Natural killer cell (primary cell): Measurements from ENCODE around the gene ASXL2. TPM values are rescaled to one million over a fixed set of nuclear protein-coding genes. Genes with fewer than 3 reads are reported as not detected.
"Not testable (repeated sequence)": the region's sequence is repeated elsewhere in the genome, so short reads cannot be mapped to it uniquely, and the experiment has no call there.

Experiments used
- ATAC-seq, 3 donors: fragments of 150-1000 bp in 2 of 3; fragments of 200-7000 bp in 1 of 3; cut with Tn5 transposase; 1 replicate in 1 of 3; 2 replicates in 2 of 3; pipeline ENCODE4 v1.10.0; 2021; ENCODE audit warnings: mild to moderate bottlenecking in 2 of 3, moderate library complexity in 2 of 3
- DNase-seq, 2 donors: peaks; one replicate each; pipeline versions ENCODE4 v3.0.0 to v3.0.0-alpha.2; 2013 to 2021; ENCODE audit warnings: mixed read lengths in 1 of 2
- H3K27ac ChIP-seq: one replicate; pipeline ENCODE4 v1.5.1; 2013; ENCODE audit warnings: mild to moderate bottlenecking, low read length
- H3K27me3 ChIP-seq: one replicate; pipeline ENCODE4 v1.6.1; 2013; ENCODE audit warnings: low read length; ENCODE audit not compliant: control insufficient read depth, insufficient read depth
- H3K36me3 ChIP-seq: one replicate; pipeline ENCODE4 v1.6.1; 2013; ENCODE audit warnings: low read length; ENCODE audit not compliant: control insufficient read depth, insufficient read depth
- H3K4me1 ChIP-seq: one replicate; pipeline ENCODE4 v1.6.1; 2013; ENCODE audit warnings: low read length; ENCODE audit not compliant: control insufficient read depth, insufficient read depth
- H3K4me3 ChIP-seq: one replicate; pipeline ENCODE4 v1.5.1; 2013; ENCODE audit warnings: low read length
- H3K9me3 ChIP-seq: one replicate; pipeline ENCODE4 v1.6.1; 2013; ENCODE audit warnings: low read length; ENCODE audit not compliant: control insufficient read depth, insufficient read depth
- H3K27ac Mint-ChIP-seq, 2 donors: one replicate each; pipeline ENCODE4 v1.8.0; 2022; ENCODE audit warnings: mild to moderate bottlenecking in 2 of 2, mixed read lengths in 2 of 2, moderate library complexity in 1 of 2
- H3K27me3 Mint-ChIP-seq, 2 donors: one replicate each; pipeline ENCODE4 v1.8.0; 2022; ENCODE audit warnings: low read depth in 2 of 2, mixed read lengths in 2 of 2
- H3K36me3 Mint-ChIP-seq: one replicate; pipeline ENCODE4 v1.8.0; 2022; ENCODE audit warnings: mixed read lengths
- H3K4me1 Mint-ChIP-seq, 2 donors: one replicate each; pipeline ENCODE4 v1.8.0; 2022; ENCODE audit warnings: mixed read lengths in 2 of 2
- H3K4me3 Mint-ChIP-seq: one replicate; pipeline ENCODE4 v1.8.0; 2022; ENCODE audit warnings: mild to moderate bottlenecking, moderate library complexity, mixed read lengths
- H3K9me3 Mint-ChIP-seq, 2 donors: one replicate each; pipeline ENCODE4 v1.8.0; 2022; ENCODE audit warnings: mixed read lengths in 2 of 2
- WGBS: methylation state at CpG from one replicate; pipeline ENCODE4 v1.1.7; 2013; ENCODE audit warnings: missing lambda C conversion rate; ENCODE audit not compliant: insufficient coverage; 5-methylcytosine and 5-hydroxymethylcytosine counted together
- intact Hi-C: fragments of 100-400 bp; cut with micrococcal nuclease; formaldehyde crosslinking; loops from one replicate; pipeline ENCODE4 v1.14.2; 2022
- total RNA-seq, 4 donors: library from RNA; stranded (reverse); fragments of 120-200 nt in 1 of 4; gene quantifications; one replicate each; pipeline versions ENCODE4 v1.2.3 to v1.2.4, GENCODE V29; 2013 to 2022
- TF ChIP-seq, protein P1 (sequence below): fragments of 200-600 bp; IDR thresholded peaks from one replicate; pipeline ENCODE4 v1.8.0; 2022; ENCODE audit warnings: antibody characterized with exemption

ASXL2 gene
- total RNA-seq, 3 donors from 2014 or later (not counting 1 experiment from before 2014, with no cell fraction given): 27.7 to 32.6 (median 27.8) TPM

DNA sequence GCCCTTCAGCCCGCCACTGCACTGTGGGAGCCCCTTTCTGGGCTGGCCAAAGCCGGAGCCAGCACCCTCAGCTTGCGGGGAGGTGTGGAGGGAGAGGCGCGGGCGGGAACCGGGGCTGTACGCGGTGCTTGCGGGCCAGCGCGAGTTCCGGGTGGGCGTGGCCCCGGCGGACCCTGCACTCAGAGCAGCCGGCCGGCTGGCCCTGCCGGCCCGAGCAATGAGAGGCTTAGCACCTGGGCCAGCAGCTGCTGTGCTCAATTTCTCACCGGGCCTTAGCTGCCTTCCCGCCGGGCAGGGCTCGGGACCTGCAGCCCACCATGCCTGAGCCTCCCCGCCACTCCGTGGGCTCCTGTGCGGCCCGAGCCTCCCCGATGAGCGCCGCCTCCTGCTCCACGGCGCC is 37.1 kb upstream of the ASXL2 start:
- H3K27ac Mint-ChIP-seq, H3K27me3 Mint-ChIP-seq, DNase-seq, H3K9me3 ChIP-seq, H3K27ac ChIP-seq, H3K27me3 ChIP-seq, H3K9me3 Mint-ChIP-seq, H3K4me3 ChIP-seq, H3K36me3 Mint-ChIP-seq, H3K4me3 Mint-ChIP-seq, intact Hi-C loops, H3K36me3 ChIP-seq, ATAC-seq: not testable (repeated sequence)
- peaks cover 14% of the 10 kb centered on the region for H3K4me1 ChIP-seq
- 96% methylated on average over 32 of the region's 33 CpGs for WGBS
- H3K4me1 Mint-ChIP-seq: peaks cover 8 to 10% of the 10 kb centered on the region in 2 donors

DNA sequence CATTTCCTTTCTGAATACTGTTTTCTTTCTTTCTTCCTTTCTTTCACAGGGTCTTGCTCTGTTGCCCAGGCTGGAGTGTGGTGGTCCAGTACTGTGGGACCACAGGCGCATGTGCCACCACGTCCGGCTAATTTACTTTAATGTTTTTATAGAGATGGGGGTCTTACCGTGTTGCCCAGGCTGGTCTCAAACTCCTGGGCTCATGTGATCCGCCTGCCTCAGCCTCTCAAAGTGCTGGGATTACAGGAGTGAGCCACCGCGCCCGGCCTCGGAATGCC is 35.3 kb upstream of the ASXL2 start:
- H3K9me3 Mint-ChIP-seq, H3K36me3 Mint-ChIP-seq: not testable (repeated sequence)

DNA sequence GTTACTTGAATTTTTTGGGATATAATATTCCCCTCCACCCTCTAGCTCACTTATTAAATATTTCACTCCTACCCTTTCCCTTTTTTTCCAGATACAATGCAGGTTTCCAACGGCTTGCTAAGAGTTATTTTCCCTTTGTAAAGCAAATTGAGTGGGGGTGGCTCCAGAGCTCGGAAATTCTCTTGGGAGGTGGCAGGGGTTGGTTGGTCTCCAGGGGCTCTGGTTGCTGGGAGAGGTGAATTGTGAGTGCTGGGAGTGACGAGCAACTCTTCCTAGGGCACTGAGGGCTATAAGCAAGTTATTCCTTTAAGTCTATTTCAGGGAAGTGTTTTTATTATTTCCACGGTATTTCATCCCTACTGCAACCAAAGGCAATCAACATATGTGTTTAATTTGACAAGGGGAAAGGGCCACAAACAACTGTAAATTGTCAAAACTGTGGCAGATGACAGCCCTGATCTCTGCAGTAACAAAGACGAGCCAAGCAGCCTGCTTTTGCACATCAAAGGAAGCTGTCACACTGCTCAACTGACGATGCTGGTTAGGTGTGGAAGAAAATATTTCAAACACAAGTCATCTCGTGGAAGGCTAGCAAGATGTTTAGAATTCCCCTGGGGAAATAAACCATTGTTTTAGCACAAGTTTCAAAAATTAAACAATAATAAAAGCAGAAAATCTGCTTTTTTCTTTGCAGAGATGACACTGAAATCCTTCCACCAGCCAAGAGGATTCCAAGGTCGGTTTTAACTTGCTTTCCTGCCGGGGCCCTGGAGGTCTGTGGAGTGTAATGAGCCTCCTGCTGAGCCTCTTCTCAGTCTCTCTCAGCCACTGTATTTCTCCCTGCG is 34.8 kb upstream of the ASXL2 start:
- Mint-ChIP-seq H3K27ac (no peak overlapping the region), H3K27me3 (no peaks in the 10 kb centered on the region), H3K4me3 (no peak overlapping the region), H3K4me1 (peaks cover 8 to 10% of the 10 kb centered on the region in 2 donors), H3K36me3 (no peaks in the 10 kb centered on the region), H3K9me3 (no peaks in the 10 kb centered on the region)
- intact Hi-C loops: no loop called here
- 64% methylated on average over 9 of the region's 10 CpGs for WGBS
- H3K27ac ChIP-seq: no peak overlapping the region
- no peak for ATAC-seq
- no peaks in the 10 kb centered on the region for H3K27me3 ChIP-seq
- peaks cover 14% of the 10 kb centered on the region for H3K4me1 ChIP-seq
- TF ChIP-seq, protein P1, sequence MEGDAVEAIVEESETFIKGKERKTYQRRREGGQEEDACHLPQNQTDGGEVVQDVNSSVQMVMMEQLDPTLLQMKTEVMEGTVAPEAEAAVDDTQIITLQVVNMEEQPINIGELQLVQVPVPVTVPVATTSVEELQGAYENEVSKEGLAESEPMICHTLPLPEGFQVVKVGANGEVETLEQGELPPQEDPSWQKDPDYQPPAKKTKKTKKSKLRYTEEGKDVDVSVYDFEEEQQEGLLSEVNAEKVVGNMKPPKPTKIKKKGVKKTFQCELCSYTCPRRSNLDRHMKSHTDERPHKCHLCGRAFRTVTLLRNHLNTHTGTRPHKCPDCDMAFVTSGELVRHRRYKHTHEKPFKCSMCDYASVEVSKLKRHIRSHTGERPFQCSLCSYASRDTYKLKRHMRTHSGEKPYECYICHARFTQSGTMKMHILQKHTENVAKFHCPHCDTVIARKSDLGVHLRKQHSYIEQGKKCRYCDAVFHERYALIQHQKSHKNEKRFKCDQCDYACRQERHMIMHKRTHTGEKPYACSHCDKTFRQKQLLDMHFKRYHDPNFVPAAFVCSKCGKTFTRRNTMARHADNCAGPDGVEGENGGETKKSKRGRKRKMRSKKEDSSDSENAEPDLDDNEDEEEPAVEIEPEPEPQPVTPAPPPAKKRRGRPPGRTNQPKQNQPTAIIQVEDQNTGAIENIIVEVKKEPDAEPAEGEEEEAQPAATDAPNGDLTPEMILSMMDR: no peak
- no peaks in the 10 kb centered on the region for H3K36me3 ChIP-seq
- H3K9me3 ChIP-seq: no peaks in the 10 kb centered on the region
- DNase-seq: peak in 1 of 2 donors; percentile 10
- H3K4me3 ChIP-seq: no peak overlapping the region

More for the DNA sequence above, 35.3 kb upstream of the ASXL2 start:
- H3K27me3 ChIP-seq, H3K4me3 ChIP-seq, intact Hi-C loops, H3K36me3 ChIP-seq, H3K27me3 Mint-ChIP-seq, H3K27ac Mint-ChIP-seq, H3K27ac ChIP-seq, H3K9me3 ChIP-seq, ATAC-seq, H3K4me3 Mint-ChIP-seq, DNase-seq: not testable (repeated sequence)
- peaks cover 8 to 10% of the 10 kb centered on the region in 2 donors for H3K4me1 Mint-ChIP-seq
- WGBS: 96% methylated on average over 9 of the region's 9 CpGs
- H3K4me1 ChIP-seq: peaks cover 14% of the 10 kb centered on the region

DNA sequence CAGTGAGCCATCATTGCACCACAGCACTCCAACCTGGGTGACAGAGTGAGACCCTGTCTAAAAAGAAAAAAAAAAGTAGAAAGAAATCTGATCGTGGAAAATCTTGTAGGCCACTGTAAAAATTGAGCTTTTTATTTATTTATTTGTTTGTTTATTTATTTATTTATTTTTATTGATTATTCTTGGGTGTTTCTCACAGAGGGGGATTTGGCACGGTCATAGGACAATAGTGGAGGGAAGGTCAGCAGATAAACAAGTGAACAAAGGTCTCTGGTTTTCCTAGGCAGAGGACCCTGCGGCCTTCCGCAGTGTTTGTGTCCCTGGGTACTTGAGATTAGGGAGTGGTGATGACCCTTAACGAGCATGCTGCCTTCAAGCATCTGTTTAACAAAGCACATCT is 31.3 kb upstream of the ASXL2 start:
- H3K27me3 ChIP-seq, H3K36me3 ChIP-seq, H3K27me3 Mint-ChIP-seq, H3K4me1 Mint-ChIP-seq, H3K9me3 ChIP-seq, H3K36me3 Mint-ChIP-seq, H3K4me3 ChIP-seq, ATAC-seq, H3K4me3 Mint-ChIP-seq, H3K9me3 Mint-ChIP-seq, H3K27ac Mint-ChIP-seq, intact Hi-C loops, H3K27ac ChIP-seq, H3K4me1 ChIP-seq, DNase-seq: not testable (repeated sequence)
- 100% methylated on average over 1 of the region's 5 CpGs for WGBS

DNA sequence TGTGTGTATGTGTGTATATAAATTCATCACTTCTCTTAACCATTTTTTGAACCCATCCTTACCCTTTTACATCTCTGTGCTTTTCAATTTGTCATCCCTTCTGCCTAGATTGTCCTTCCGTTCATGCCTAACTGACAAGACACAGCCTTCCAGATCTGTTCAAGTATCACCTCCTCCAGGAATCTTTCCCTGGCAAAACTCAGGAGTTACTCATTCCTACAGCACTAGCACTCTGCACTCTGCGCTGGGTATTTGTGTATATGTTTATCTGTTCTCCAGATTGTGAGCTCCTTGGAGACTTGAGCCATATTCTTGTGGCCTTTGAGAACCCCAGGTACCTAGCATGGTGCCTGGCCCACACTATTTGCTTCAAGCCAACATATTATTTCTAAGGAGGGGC is 26.8 kb upstream of the ASXL2 start:
- H3K27ac Mint-ChIP-seq: no peak overlapping the region
- H3K27me3 Mint-ChIP-seq: peaks cover 0 to 2% of the 10 kb centered on the region in 2 donors
- H3K4me1 Mint-ChIP-seq: no peaks in the 10 kb centered on the region

More for the DNA sequence above, 26.8 kb upstream of the ASXL2 start:
- no peak overlapping the region for H3K4me3 ChIP-seq
- no peaks in the 10 kb centered on the region for H3K4me1 ChIP-seq
- Mint-ChIP-seq H3K4me3 (no peak overlapping the region), H3K36me3 (no peaks in the 10 kb centered on the region), H3K9me3 (no peaks in the 10 kb centered on the region)
- H3K27me3 ChIP-seq: no peaks in the 10 kb centered on the region
- no peak overlapping the region for H3K27ac ChIP-seq
- intact Hi-C loops: no loop called here
- no peaks in the 10 kb centered on the region for H3K9me3 ChIP-seq
- no peak for ATAC-seq
- no peaks in the 10 kb centered on the region for H3K36me3 ChIP-seq
- TF ChIP-seq, protein P1: no peak
- no peak for DNase-seq
- WGBS: 100% methylated on average over 1 of the region's 2 CpGs
